SK-MEL-5 (cell line): ENCODE measurements around the gene BRD3OS. TPM values are rescaled to one million over a fixed set of nuclear protein-coding genes. Genes with fewer than 3 reads are reported as not detected.

Source experiments
- DNase-seq: peaks from one replicate; pipeline ENCODE4 v3.0.0-alpha.2; 2016; ENCODE audit warnings: low read depth, low spot score
- in situ Hi-C: cut with HindIII; loops from 2 replicates; pipeline ENCODE4 v1.10.0; 2016; ENCODE audit warnings: low sequenced_read_pairs, high pct_unique_total_duplicates, low pct_unique_long_range_greater_than_20kb
- total RNA-seq: library from RNA; depleted of rRNA; stranded (reverse); fragments of >200 nt; shearing (Covaris generic); gene quantifications from 2 replicates; pipeline ENCODE4 v1.2.3, GENCODE V29; 2014

BRD3OS gene
- total RNA-seq, 1 experiment from 2014 or later: 18.3 TPM

- no peak for DNase-seq
- in situ Hi-C loops: no loop called here
Observed at GRCh38 chr9:134054891-134055811, 29.9 kb downstream of the BRD3OS start.

GRCh38 chr9:134055981-134056461 lies 30.7 kb downstream of the BRD3OS start:
- in situ Hi-C loops: no loop called here

GRCh38 chr9:134056483-134057306 lies 31.4 kb downstream of the BRD3OS start:
- in situ Hi-C loops: no loop called here

More at GRCh38 chr9:134055981-134056461, 30.7 kb downstream of the BRD3OS start:
- no peak for DNase-seq

DNA sequence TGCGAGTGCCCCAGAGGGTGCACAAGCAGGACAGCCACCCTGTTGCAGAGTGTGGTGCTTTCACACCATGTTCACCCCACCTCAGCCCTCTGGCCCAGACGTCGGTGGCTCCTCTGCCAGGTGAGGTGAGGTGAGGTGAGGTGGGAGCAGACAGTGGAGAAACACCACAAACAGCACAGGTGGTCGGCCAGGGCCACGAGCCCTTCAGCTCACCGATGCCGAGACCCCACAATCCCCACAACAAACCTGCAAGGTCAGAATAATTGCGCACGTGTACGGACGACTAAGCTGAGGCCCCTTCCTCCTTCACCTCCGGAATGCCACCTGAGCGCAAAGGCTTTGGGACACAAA lies 32.0 kb downstream of the BRD3OS start:
- no peak for DNase-seq
- in situ Hi-C loops: no loop called here

More at GRCh38 chr9:134056483-134057306, 31.4 kb downstream of the BRD3OS start:
- DNase-seq: no peak

DNA sequence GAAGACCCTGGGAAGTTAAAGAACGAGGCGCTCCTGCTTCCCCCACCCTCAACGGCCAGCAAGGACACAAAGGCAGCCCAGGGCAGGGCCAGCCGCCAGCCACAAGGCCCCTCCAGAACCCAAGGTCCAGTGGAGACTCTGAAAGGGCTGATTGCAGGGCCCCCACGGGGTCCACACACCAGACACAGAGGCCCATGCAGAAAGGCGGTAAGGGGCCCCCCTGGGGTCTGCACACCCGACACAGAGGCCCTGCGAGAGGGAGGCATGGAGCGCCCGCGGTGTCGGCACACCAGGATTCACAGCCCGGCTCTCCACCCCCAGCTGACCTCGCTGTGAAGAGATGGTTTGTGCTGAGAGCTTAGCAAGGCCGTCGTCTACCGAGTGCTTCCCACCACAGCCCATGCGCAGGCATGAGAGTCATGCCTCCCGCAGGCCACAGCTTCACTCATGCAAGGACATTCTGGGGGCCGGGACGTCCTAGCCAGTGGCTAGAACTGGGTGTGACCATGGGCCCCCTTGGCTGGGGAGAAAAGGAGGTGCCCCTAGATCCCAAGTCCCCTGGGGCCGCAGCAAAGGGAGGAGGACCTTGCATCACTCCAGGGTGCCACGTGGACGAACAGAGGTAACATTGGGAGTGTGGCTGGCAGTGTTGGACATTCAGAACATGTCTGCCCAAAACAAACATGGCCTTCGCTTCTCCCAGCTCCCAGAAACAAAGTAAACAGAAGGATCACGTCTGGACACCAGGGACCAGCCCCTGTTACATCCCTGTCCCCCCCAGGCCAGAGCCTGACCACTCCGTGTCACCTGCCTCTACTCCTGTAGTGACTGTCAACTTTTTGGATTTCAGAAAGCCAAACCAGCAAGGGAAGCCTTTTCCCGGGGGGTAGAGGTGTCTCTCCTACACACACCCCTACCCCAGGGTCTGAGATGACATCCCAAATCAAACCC lies 32.7 kb downstream of the BRD3OS start:
- in situ Hi-C loops: no loop called here
- no peak for DNase-seq

DNA sequence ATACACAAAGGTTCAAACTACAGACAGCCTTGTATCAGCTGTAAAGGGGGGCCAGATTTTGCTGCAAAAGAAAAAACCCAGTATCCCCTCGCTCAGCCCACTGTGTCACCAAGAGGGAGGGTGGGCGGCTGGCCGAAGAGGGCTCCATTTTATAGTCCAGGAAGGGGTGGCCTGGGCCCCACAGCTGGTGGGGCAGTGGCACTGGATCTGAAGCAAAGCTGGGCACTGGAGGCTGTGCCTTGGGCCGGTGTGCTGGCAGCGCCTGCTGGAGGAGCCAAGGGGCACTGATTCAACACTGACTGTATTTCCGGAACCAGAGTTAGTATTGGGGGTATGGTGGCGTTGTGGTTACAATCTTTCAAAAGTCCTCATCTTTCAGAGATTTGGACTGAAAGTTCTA lies 33.4 kb downstream of the BRD3OS start:
- DNase-seq: no peak
- in situ Hi-C loops: no loop called here

GRCh38 chr9:134059188-134059641 lies 33.9 kb downstream of the BRD3OS start:
- DNase-seq: no peak
- in situ Hi-C loops: no loop called here

DNA sequence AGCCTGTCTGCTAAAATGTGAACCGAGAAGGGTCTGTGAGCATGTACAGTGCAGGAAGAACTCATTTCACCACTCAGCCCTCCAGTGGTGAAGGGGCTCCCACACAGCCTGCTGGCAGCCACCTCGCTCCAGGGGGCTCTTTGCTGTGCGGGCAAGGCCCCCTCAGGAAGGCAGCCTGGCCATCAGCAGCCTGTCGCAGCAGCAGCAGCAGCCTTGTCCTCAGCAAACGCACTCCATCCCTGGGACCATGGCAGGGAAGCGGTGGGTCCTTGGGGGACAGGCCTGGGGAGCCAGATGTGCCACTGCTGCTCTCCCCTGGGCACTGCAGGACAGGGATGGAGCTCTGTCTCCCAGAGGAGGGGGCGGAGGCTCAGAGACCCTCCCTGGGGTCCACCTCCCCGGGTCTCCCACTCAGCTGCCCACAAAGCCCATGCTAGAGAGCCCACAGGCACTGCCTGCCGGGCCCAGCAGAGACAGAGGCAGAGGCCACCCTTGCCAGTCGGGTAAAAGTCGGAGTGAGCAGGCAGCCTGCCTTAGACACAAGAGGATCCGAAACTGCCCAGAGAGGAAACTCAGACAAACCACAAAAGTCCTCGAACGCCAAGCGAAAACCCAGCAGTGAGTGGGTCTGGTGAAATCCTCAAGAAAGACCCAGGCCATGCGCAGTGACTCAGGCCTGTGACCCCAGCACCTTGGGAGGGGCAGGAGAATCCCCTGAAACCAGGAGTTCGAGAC lies 34.5 kb downstream of the BRD3OS start:
- in situ Hi-C loops: no loop called here
- DNase-seq: no peak

DNA sequence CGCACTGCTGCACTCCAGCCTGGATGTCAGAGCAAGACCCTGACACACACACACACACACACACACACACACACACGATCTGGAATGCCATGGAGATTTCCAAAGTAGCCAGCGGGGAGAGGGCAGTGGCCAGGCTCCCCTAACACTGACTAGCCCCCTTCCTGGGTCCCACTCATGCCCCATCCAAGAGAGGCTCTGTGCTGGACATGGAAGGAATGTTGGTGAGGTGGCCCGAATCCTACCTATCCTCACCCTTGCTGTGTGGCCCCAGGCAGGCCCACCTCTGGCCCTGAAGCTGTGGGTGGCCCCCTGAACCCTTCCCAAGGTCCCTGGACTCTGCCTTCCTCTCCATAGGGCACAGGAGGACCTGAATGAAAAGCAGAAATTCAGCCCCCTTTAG lies 35.3 kb downstream of the BRD3OS start:
- no peak for DNase-seq
- in situ Hi-C loops: no loop called here

GRCh38 chr9:134061019-134061687 lies 35.9 kb downstream of the BRD3OS start:
- DNase-seq: no peak
- in situ Hi-C loops: no loop called here

DNA sequence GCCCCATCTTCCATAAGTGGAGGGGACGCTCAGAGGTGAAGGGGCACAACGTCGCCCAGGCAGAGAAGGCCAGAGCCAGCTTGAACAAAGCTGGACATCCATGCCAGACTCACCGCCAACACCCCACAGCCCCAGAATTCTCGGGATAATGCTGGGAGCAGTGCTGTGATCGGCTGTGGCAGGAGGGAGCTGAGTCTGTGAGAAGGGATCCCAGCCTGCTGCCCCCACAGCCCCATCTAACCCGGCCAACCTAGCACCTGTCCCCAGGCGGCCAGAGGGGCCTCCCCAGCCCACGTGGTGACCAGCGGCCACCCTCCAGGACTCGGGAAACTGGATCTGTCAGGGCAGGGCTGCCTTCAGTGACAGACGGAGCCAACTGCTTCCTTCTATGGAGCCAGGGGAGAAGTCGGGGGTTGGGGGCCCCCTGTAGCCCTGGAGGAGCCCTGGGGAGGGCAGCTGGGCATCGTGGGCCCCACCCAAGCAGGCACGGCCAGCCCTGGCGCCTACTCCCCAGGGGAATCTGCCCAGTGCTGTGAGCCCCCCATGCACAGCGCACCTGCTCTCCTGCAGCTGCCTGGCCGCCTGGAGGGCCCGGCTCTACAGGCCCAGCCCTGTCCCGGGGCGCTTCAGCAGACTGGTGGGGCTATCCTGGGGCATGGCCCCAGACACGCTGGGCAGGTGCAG lies 36.5 kb downstream of the BRD3OS start:
- in situ Hi-C loops: no loop called here
- DNase-seq: no peak

DNA sequence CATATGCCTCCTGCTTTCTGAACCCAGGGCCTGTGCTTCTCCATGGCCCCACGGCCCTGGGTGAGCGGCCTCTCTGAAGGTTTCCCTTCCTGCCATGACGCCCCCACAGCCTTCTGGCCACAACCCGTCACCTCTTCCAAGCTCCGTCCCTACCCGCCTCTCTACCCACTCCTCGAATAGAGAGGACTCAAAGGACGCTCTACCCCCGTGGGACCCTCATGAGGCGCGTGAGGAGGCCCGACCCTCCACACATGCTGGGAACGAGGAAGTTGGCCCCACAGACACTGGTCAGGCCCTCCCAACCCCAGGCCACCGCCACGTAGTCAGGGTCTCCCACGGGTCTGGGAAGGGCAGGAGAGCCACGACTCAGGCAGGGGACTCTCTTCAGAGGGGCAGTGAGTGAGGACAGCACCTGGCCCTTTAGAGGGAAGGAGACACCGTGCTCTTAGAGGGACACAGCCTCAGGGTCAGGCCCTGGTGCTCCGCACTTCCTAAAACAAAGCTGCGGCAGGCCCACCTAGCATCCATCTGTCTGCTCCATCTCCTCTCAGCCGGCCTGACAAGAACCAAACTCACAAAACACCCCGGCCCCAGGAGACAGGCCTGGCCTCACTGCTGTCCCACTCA lies 37.3 kb downstream of the BRD3OS start:
- in situ Hi-C loops: no loop called here
- no peak for DNase-seq

GRCh38 chr9:134063088-134063570 lies 37.8 kb downstream of the BRD3OS start:
- DNase-seq: no peak
- in situ Hi-C loops: no loop called here

DNA sequence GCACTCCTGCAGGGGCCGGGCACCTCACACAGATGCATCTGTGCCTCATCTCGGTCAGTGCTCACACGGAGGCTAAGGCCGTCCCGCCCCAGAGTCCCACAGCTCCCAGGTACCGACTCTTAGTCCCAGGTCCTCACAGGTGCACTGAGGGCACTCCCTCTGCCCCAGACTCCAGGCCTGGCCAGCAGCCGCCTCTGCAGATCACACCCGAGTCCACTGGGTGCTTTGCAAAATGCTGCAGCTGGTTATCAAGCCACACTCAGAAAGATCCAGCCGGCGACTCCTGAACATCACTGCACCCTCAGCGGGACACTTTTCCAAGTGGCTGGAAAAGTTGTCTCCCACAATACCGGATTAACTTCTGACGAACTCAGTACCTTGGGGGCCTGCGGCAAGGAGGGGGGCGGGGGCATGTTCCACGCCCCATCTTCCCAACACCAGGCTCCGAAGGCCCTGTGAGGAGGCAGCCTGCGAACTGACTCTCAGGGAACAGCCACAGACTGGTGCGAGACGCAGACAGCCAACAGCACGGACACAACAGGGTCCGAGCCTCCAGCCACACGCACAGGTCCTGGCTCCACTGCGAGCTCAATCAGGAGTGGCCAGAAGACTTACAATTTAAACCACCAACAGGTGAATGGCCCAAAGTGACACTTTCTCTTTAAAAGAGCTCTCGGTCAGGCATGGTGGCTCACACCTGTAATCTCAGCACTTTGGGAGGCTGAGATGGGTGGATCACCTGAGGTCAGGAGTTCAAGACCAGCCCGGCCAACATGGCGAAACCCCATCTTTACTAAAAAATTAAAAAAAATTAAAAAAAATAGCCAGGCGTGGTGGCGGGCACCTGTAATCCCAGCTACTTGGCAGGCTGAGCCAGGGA lies 38.5 kb downstream of the BRD3OS start:
- in situ Hi-C loops: no loop called here
- DNase-seq: no peak
